GM10266 (cell line): Measurements from ENCODE around the gene ADAM17.

Source experiments
- DNase-seq: peaks from one replicate; pipeline ENCODE4 v3.0.0; 2012; ENCODE audit errors: extremely low spot score
- TF ChIP-seq, protein P1 (sequence below): IDR thresholded peaks from 2 replicates; pipeline ENCODE4 v1.5.1; 2012; ENCODE audit warnings: mild to moderate bottlenecking, low read depth; ENCODE audit not compliant: control insufficient read depth, insufficient read depth; ENCODE audit errors: missing control alignments

ADAM17 gene

DNA sequence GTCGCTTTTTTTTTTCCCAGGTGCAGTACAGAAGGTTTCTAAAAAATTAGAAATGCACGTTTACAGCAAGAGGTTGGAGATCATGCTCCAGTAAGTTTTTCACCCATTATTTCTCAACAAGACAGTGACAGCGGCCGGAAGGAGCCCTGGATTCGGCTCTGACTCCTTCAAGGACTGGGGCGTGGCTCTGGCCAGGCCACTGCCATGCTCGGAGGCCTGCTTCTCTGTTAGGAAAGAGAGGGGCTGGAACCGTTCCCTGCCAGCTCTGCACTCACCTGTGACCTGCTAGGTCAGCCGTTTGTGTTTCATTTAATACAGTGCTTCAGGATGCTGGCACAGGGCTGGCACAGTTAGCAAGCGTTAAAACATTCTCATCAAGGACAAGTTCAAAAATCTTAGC is 87.9 kb downstream of the ADAM17 start:
- no peak for DNase-seq
- TF ChIP-seq, protein P1, sequence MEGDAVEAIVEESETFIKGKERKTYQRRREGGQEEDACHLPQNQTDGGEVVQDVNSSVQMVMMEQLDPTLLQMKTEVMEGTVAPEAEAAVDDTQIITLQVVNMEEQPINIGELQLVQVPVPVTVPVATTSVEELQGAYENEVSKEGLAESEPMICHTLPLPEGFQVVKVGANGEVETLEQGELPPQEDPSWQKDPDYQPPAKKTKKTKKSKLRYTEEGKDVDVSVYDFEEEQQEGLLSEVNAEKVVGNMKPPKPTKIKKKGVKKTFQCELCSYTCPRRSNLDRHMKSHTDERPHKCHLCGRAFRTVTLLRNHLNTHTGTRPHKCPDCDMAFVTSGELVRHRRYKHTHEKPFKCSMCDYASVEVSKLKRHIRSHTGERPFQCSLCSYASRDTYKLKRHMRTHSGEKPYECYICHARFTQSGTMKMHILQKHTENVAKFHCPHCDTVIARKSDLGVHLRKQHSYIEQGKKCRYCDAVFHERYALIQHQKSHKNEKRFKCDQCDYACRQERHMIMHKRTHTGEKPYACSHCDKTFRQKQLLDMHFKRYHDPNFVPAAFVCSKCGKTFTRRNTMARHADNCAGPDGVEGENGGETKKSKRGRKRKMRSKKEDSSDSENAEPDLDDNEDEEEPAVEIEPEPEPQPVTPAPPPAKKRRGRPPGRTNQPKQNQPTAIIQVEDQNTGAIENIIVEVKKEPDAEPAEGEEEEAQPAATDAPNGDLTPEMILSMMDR = no peak

DNA sequence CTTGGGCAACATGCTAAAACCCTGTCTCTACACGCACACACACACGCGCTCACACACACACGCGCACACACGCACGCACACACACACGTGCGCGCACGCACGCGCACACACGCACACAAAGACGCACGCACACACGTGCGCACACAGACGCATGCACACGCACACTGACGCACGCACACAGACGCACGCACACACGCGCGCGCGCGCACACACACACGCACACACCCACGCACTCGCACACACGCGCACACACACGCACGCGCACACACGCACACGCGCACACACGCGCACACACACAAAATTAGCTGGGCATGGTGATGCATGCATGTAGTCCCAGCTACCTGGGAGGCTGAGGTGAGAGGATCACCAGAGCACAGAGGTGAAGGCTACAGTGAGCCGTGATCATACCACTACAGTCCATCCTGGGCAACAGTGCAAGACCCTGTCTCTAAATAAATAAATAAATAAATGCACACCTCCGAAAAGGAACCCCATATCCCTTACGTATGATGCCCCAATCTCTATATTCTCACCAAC is 89.4 kb downstream of the ADAM17 start:
- TF ChIP-seq, protein P1 = no peak
- no peak for DNase-seq

DNA sequence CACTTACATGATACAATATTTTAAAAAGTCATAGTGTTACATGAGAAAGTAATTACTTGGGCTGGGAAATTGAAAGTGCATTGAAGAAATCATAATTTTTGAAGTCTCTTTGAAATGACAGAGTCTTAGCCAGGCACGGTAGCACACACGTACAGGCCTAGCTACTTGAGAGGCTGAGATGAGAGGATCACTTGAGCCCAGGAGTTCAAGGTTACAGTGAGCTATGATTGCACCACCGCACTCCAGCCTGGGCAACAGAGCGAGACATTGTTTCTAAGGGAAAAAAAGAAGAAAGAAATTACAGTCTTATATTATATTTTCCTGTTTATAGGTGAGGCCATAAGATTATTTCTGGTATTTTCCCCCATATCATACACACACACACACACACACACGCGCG is 90.5 kb downstream of the ADAM17 start:
- DNase-seq = no peak
- TF ChIP-seq, protein P1 = no peak

DNA sequence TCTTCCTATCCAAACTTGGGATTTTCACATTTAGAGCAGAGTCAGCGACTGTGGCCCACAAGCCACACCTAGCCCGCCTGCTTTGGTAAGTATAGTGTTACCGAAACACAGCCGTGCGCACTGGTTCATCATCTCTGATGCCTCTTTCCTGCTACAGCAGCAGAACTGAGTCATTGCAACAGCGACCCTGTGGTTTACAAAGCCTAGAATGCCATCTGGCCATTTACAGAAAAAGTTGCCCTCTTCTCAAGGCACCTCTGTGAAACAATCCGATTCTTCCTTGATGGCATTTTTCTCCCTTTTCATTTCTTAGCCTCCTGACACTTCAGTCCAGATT is 92.0 kb downstream of the ADAM17 start:
- TF ChIP-seq, protein P1 = no peak
- no peak for DNase-seq

DNA sequence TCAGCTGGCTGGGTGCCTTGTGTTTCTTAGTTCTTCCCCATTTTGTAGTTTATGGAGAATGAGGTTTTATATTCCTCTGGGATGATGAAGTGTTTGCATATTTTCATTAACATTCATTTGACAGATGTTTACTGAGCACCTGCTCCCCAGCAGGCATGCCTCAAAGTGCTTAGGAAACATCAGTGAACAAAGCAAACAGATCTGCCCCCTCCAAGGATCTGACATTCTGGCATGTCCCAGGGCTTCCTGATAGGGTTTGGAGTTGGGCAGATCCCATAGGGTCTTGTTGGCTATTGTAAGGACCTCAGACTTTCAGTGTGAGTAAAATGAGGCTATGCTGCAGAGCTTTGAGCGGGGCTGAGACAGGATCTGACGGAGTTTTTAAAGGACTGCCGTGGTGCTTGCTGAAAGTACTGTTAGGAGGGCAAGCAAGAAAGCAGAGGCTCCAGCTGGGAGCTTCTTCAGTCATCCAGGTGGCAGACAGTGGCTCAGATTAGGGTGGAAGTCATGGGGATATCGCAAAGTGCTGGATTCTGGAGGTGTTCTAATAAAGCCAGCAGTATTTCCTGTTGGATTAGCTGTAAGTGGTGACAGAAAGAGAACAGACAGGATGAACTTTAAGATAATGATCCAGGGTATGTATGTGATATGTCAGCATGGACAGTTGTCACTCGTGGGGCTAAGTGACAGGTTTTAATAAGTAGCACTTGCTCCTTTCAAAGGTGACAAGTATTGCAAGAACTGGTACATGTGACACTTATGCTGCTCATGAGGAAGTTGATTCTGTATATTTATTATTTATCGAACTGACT is 92.5 kb downstream of the ADAM17 start:
- DNase-seq = no peak
- TF ChIP-seq, protein P1 = no peak

DNA sequence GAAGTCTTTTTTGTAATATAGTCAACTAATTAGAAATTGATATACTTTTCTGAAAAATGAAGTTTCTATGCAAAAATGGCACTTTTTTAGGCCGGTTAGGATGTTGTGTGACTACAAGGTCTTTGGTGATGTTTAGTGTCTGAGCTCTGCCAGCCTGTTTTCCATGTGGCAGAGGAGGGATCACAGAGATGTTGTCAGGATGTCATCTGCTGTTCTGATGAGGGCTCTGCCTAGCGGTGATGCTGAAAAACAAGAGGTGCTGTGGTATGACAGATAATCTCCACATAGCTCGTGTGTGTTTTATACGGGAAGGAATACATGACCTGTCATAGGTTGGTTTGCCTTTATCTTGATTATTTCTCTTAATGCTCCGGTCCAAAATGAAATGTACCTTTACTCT is 93.3 kb downstream of the ADAM17 start:
- DNase-seq = no peak
- TF ChIP-seq, protein P1 = no peak

DNA sequence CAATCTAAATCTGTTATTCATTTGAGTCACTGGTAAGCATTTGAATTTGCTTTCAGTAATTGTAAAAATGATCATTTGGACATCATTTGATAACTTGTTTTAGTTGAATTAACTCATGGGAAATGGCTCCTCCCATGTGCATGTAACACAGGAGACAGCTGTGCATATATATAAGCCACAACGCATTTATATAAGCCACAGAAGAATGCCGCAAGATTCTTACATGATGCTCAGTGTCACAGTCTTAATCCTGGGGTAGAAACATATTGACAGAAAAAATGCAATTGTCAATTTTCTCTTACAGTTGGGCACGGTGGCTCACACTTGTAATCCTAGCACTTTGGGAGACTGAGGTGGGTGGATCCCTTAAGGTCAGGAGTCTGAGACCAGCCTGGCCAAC is 94.6 kb downstream of the ADAM17 start:
- TF ChIP-seq, protein P1 = no peak
- DNase-seq = no peak
